ENCODE measurements around the gene IL17RE. TPM values are rescaled to one million over a fixed set of nuclear protein-coding genes. Genes with fewer than 3 reads are reported as not detected.
A peak's percentile ranks its signal among the peaks of the same experiment; 100 is the strongest.

The IL17RE gene
- total RNA-seq, 2 donors from 2014 or later = 5.7 to 11.9 TPM

- no peak for TF ChIP-seq CTCF (IDR thresholded peaks at IDR 0.05)
- DNase-seq (ENCODE audit: low spot score) (no peak), ATAC-seq (ENCODE audit: insufficient number of reproducible peaks, low FRiP score, low read depth) (no peak)
- H3K27ac ChIP-seq = peak overlapping the region; percentile 73 to 76
- no peaks in the 10 kb centered on the region for H3K9me3 ChIP-seq
- no peaks in the 10 kb centered on the region for H3K27me3 ChIP-seq (replicated peaks; ENCODE audit: insufficient read depth)
- H3K4me1 ChIP-seq (ENCODE audit: control insufficient read depth in 1 of 2, low read depth in 2 of 2) = peaks cover 2 to 27% of the 10 kb centered on the region in 2 donors
- no peaks in the 10 kb centered on the region for H3K36me3 ChIP-seq
- H3K4me3 ChIP-seq = peak overlapping the region; percentile 67
Measured at GRCh38 chr3:9903238-9903624, 583 bp downstream of the IL17RE start.

DNA sequence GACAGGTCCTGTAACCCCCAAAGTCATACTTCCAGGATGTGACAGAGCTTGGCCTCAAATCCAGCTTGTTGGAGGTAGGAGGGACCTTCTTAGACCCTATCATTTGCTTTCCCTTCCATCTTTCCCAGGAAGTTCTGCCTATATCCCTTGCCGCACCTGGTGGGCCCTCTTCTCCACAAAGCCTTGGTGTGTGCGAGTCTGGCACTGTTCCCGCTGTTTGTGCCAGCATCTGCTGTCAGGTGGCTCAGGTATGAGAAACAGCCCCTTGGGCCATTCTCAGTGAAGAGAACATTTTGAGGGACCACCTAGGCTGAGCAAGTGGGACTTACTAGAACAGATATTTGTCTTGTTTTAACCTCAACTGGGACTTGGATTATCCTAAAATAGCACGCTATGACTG is 1.3 kb downstream of the IL17RE start:
- ATAC-seq (ENCODE audit: insufficient number of reproducible peaks, low FRiP score, low read depth) (no peak), DNase-seq (ENCODE audit: low spot score) (no peak)
- TF ChIP-seq CTCF (IDR thresholded peaks at IDR 0.05) = no peak
- Histone ChIP-seq H3K4me3 (no peak overlapping the region), H3K4me1 (ENCODE audit: control insufficient read depth in 1 of 2, low read depth in 2 of 2) (peaks cover 0 to 21% of the 10 kb centered on the region in 2 donors), H3K9me3 (no peaks in the 10 kb centered on the region), H3K36me3 (no peaks in the 10 kb centered on the region), H3K27ac (peak overlapping the region in 1 of 2 donors; percentile 76), H3K27me3 (replicated peaks; ENCODE audit: insufficient read depth) (no peaks in the 10 kb centered on the region)

- TF ChIP-seq CTCF (IDR thresholded peaks at IDR 0.05) = no peak
- DNase-seq (ENCODE audit: low spot score) (no peak), ATAC-seq (ENCODE audit: insufficient number of reproducible peaks, low FRiP score, low read depth) (no peak)
- no peak overlapping the region for H3K27ac ChIP-seq
- H3K36me3 ChIP-seq = no peaks in the 10 kb centered on the region
- no peaks in the 10 kb centered on the region for H3K9me3 ChIP-seq
- no peak overlapping the region for H3K4me3 ChIP-seq
- no peaks in the 10 kb centered on the region for H3K27me3 ChIP-seq (replicated peaks; ENCODE audit: insufficient read depth)
- peaks cover 0 to 21% of the 10 kb centered on the region in 2 donors for H3K4me1 ChIP-seq (ENCODE audit: control insufficient read depth in 1 of 2, low read depth in 2 of 2)
Measured at GRCh38 chr3:9906480-9906879, 3.8 kb downstream of the IL17RE start.

DNA sequence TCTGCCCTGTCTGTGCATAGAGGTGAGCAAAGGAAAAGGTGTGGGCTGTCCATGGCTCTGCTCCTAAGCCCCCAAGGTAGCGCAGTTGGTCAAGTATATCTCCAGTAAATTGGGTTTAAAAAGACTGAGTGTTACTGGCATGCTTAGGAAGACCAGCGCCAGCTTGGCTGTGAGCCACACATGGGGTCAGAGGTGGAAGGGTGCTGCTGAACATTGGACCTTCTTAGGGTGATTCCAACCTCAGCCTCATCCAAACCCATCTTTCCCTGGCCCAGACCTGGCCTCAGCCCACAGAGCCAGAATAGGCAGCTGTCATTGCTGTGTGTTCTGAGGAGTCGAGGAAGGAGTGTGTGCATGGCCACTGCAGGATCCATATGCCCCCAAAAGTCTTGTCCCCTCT is 5.6 kb downstream of the IL17RE start:
- TF ChIP-seq CTCF (IDR thresholded peaks at IDR 0.05) = no peak
- H3K4me3 ChIP-seq = no peak overlapping the region
- ATAC-seq (ENCODE audit: insufficient number of reproducible peaks, low FRiP score, low read depth) (no peak), DNase-seq (ENCODE audit: low spot score) (no peak)
- H3K9me3 ChIP-seq = no peaks in the 10 kb centered on the region
- H3K27ac ChIP-seq = no peak overlapping the region
- no peaks in the 10 kb centered on the region for H3K27me3 ChIP-seq (replicated peaks; ENCODE audit: insufficient read depth)
- peaks cover 0 to 7% of the 10 kb centered on the region in 2 donors for H3K4me1 ChIP-seq (ENCODE audit: control insufficient read depth in 1 of 2, low read depth in 2 of 2)
- no peaks in the 10 kb centered on the region for H3K36me3 ChIP-seq

DNA sequence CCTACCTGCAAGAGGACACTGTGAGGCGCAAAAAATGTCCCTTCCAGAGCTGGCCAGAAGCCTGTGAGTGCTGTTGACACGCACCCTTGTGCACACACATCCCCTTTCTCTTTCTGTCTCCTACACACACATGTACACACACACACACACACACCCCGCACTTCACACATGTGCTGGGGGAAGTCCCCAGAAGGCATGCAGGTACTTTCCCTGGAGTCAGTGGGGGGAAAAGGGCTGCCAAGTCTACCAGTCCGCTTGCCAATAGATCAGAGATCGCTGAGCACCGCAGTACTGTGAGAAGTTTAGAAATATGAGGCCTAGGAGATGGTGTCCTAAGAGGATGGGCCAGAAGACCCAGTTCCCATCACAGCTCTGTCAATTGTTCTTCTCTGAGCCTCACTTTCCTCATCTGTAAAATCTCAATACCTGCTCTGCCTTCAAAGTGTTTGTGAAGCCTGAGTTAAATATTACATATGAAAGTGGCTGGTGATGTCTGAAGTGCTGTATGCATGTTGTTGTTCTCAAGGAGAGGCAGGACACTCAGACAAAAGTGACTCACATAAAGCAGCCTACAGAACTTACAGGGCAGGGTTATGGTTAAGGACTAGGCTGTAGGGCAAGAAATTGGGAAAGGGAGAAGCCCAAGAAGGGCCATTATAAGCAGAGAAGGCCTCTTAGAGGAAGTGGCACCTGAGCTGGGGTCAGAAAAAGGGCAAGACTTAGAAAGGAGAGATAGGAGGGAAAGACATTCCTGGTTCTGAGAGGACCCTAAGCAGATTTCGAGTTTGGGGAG is 6.8 kb downstream of the IL17RE start:
- H3K27me3 ChIP-seq (replicated peaks; ENCODE audit: insufficient read depth) = no peaks in the 10 kb centered on the region
- no peaks in the 10 kb centered on the region for H3K36me3 ChIP-seq
- peaks cover 2 to 9% of the 10 kb centered on the region in 2 donors for H3K4me1 ChIP-seq (ENCODE audit: control insufficient read depth in 1 of 2, low read depth in 2 of 2)
- TF ChIP-seq CTCF (IDR thresholded peaks at IDR 0.05) = no peak
- DNase-seq (ENCODE audit: low spot score) (no peak), ATAC-seq (ENCODE audit: insufficient number of reproducible peaks, low FRiP score, low read depth) (no peak)
- no peak overlapping the region for H3K27ac ChIP-seq
- no peaks in the 10 kb centered on the region for H3K9me3 ChIP-seq
- no peak overlapping the region for H3K4me3 ChIP-seq

Data from thoracic aorta (tissue), 2 donors.